ENCODE data around the gene EXPH5. TPM values are rescaled to one million over a fixed set of nuclear protein-coding genes. Genes with fewer than 3 reads are reported as not detected.
A peak's percentile ranks its signal among the peaks of the same experiment; 100 is the strongest.

Gene EXPH5
- total and polyA plus RNA-seq, 9 of the 15 experiments (the other 6 are each of a cell fraction or from before 2014, with no cell fraction given), result 1.3 to 8.5 (median 4.8) TPM

- TF ChIP-seq NCOA6 (IDR thresholded peaks at IDR 0.05), result no peak; the same call in 1 of the 2 replicates
- no peak for TF ChIP-seq ELK1 (CRISPR knock-in tag; IDR thresholded peaks at IDR 0.05)
- TF ChIP-seq POLR3G (IDR thresholded peaks at IDR 0.05; ENCODE audit: extremely low read depth, insufficient read length, insufficient replicate concordance), result no peak
- TF ChIP-seq RNF219 (CRISPR knock-in tag; IDR thresholded peaks at IDR 0.05), result no peak
- no peak for TF ChIP-seq CREB5 (CRISPR knock-in tag; IDR thresholded peaks at IDR 0.05)
- TF ChIP-seq SPI1 (IDR thresholded peaks at IDR 0.05; ENCODE audit: borderline replicate concordance, low read depth, low read length), result peak; percentile 75
- TF ChIP-seq ZBTB34 (CRISPR knock-in tag; IDR thresholded peaks at IDR 0.05), result no peak
- TF ChIP-seq COPS2 (conservative IDR thresholded peaks at IDR 0.05), result no peak
- TF ChIP-seq ATF4 (CRISPR knock-in tag; IDR thresholded peaks at IDR 0.05), result no peak
- TF ChIP-seq RERE (CRISPR knock-in tag; IDR thresholded peaks at IDR 0.05; ENCODE audit: borderline replicate concordance), result no peak
- peak; percentile 87 for TF ChIP-seq CREB1 (IDR thresholded peaks at IDR 0.05)
- TF ChIP-seq CREB1 (CRISPR knock-in tag; IDR thresholded peaks at IDR 0.05), result peak; percentile 80
- TF ChIP-seq TARDBP (IDR thresholded peaks at IDR 0.05), result no peak
- TF ChIP-seq EZH2 (IDR thresholded peaks at IDR 0.05; ENCODE audit: borderline replicate concordance, low read depth, low read length), result no peak
- TF ChIP-seq ATF1 (CRISPR knock-in tag; IDR thresholded peaks at IDR 0.05), result no peak
- peak; percentile 93 for TF ChIP-seq ATF1 (tag; IDR thresholded peaks at IDR 0.05)
Observed at GRCh38 chr11:108497317-108498045, 96.1 kb downstream of the EXPH5 start (continued).
